Panc1 (cell line): ENCODE results near the gene KCNMA1. TPM values are rescaled to one million over a fixed set of nuclear protein-coding genes. Genes with fewer than 3 reads are reported as not detected.
A peak's percentile ranks its signal among the peaks of the same experiment; 100 is the strongest.

ENCODE experiments used
- ATAC-seq: fragments of 200-7000 bp; cut with Tn5 transposase; 2 replicates; pipeline ENCODE4 v1.9.1; 2020; ENCODE audit warnings: mild to moderate bottlenecking, moderate library complexity
- BruUV-seq: library from RNA; stranded (reverse); fragments of 400-500 nt; replicated peaks from 2 replicates; lab custom pipeline; 2021; lab: Mats Ljungman, UMichigan
- CTCF ChIA-PET: fragments of 300-600 bp; sonication (Branson Sonifier 250); formaldehyde crosslinking; loops from one replicate; lab custom pipeline; 2022; ENCODE audit warnings: antibody characterized with exemption; lab: Charles Lee
- POLR2A ChIA-PET: fragments of 300-600 bp; sonication (Branson Sonifier 250); formaldehyde crosslinking; loops from one replicate; lab custom pipeline; 2022; ENCODE audit warnings: antibody characterized with exemption; lab: Charles Lee
- DNase-seq: peaks from one replicate; pipeline ENCODE4 v3.0.0-alpha.2; 2010; ENCODE audit warnings: low read depth, low spot score
- H3K27ac ChIP-seq: 2 replicates; pipeline ENCODE4 v1.5.1; 2011; ENCODE audit warnings: mild to moderate bottlenecking, low read length, inconsistent platforms
- H3K27me3 ChIP-seq: fragments of 200-500 bp; sonication (Bioruptor generic); 2 replicates; pipeline ENCODE4 v1.6.0; 2014; ENCODE audit warnings: low read length, inconsistent platforms; ENCODE audit not compliant: control insufficient read depth, insufficient read depth
- H3K36me3 ChIP-seq: fragments of 200-500 bp; sonication (Bioruptor generic); 2 replicates; pipeline ENCODE4 v1.5.1; 2014; ENCODE audit warnings: inconsistent platforms, mild to moderate bottlenecking, low read length, moderate library complexity; ENCODE audit not compliant: control insufficient read depth, insufficient read depth
- H3K4me1 ChIP-seq: 2 replicates; pipeline ENCODE4 v1.5.1; 2011; ENCODE audit warnings: inconsistent platforms, mild to moderate bottlenecking, low read length, moderate library complexity; ENCODE audit not compliant: control insufficient read depth, insufficient read depth
- H3K4me3 ChIP-seq, 2 experiments: 2 replicates each; pipeline ENCODE4 v1.5.1; 2011 to 2012; ENCODE audit warnings: low read depth in 2 of 2, low read length in 2 of 2, mild to moderate bottlenecking in 2 of 2, inconsistent platforms in 1 of 2, moderate library complexity in 1 of 2
- H3K9me3 ChIP-seq: fragments of 200-500 bp; sonication (Bioruptor generic); 2 replicates; pipeline ENCODE4 v1.5.1; 2014; ENCODE audit warnings: low read depth, mild to moderate bottlenecking, inconsistent platforms, low read length, moderate library complexity; ENCODE audit not compliant: control insufficient read depth, insufficient read depth
- CTCF ChIP-seq: fragments of 450-650 bp; IDR thresholded peaks from 2 replicates; pipeline ENCODE4 v1.5.1; 2017; ENCODE audit warnings: mild to moderate bottlenecking
- POLR2AphosphoS5 ChIP-seq: IDR thresholded peaks from 2 replicates; pipeline ENCODE4 v1.6.1; 2012; ENCODE audit warnings: mild to moderate bottlenecking, low read depth, low read length, moderate library complexity
- REST ChIP-seq, 2 experiments: IDR thresholded peaks; 2 replicates each; pipeline ENCODE4 v1.6.1; 2011 to 2012; ENCODE audit warnings: low read depth in 2 of 2, control low read depth in 1 of 2, low read length in 1 of 2, mild to moderate bottlenecking in 1 of 2, moderate library complexity in 1 of 2; ENCODE audit not compliant: insufficient read depth in 1 of 2
- SIN3A ChIP-seq: IDR thresholded peaks from 2 replicates; pipeline ENCODE4 v1.6.1; 2012; ENCODE audit warnings: low read depth, mild to moderate bottlenecking, low read length, moderate library complexity, borderline replicate concordance; ENCODE audit not compliant: insufficient read depth
- TCF7L2 ChIP-seq: IDR thresholded peaks from 2 replicates; pipeline ENCODE4 v1.6.1; 2011; ENCODE audit warnings: mild to moderate bottlenecking, low read depth, low read length, inconsistent platforms
- in situ Hi-C: cut with HindIII; loops from 2 replicates; pipeline ENCODE4 v1.10.0; 2016; ENCODE audit warnings: low sequenced_read_pairs, low pct_unique_long_range_greater_than_20kb
- intact Hi-C: fragments of 100-400 bp; cut with micrococcal nuclease; formaldehyde crosslinking; loops from one replicate; pipeline ENCODE4 v1.10.0; 2022; ENCODE audit not compliant: unreplicated experiment
- total RNA-seq: library from RNA; stranded (reverse); gene quantifications from one replicate; pipeline ENCODE4 v1.2.1, GENCODE V29; 2021; ENCODE audit not compliant: unreplicated experiment

KCNMA1 gene
- total RNA-seq, 1 experiment from 2014 or later: 91.9 TPM

GRCh38 chr10:77417359-77417758 lies 220.2 kb downstream of the KCNMA1 start:
- intact Hi-C loops: no loop called here
- BruUV-seq: no TSS peak
- no peak for ATAC-seq

GRCh38 chr10:77416311-77417135 lies 221.1 kb downstream of the KCNMA1 start:
- peak; percentile 64 for DNase-seq
- Histone ChIP-seq H3K4me1 (peaks cover 49% of the 10 kb centered on the region), H3K27ac (peak overlapping the region; percentile 60)

More at GRCh38 chr10:77417359-77417758, 220.2 kb downstream of the KCNMA1 start:
- no peaks in the 10 kb centered on the region for H3K36me3 ChIP-seq
- ChIA-PET CTCF (interaction anchor here (0.7 kb wide), 1 partner anchor 227 kb away, joined by 3 read pairs; no protein-coding TSS in a partner anchor), POLR2A (no interaction called here)
- no peak overlapping the region for H3K4me3 ChIP-seq
- in situ Hi-C loops: no loop called here
- DNase-seq: no peak
- no peaks in the 10 kb centered on the region for H3K27me3 ChIP-seq
- no peaks in the 10 kb centered on the region for H3K9me3 ChIP-seq
- peak overlapping the region; percentile 60 for H3K27ac ChIP-seq
- H3K4me1 ChIP-seq: peaks cover 46% of the 10 kb centered on the region
- TF ChIP-seq TCF7L2 (no peak), REST (IDR thresholded peaks at IDR 0.05; ENCODE audit: insufficient read depth in 1 of 2, low read depth in 2 of 2, low read length in 1 of 2) (no peak), SIN3A (no peak), POLR2AphosphoS5 (no peak), CTCF (no peak)

More at GRCh38 chr10:77416311-77417135, 221.1 kb downstream of the KCNMA1 start:
- H3K9me3 ChIP-seq: no peaks in the 10 kb centered on the region
- in situ Hi-C loops (no loop called here), intact Hi-C loops (no loop called here)
- POLR2A ChIA-PET: no interaction called here
- H3K27me3 ChIP-seq: no peaks in the 10 kb centered on the region
- CTCF ChIA-PET: no interaction called here
- BruUV-seq: no TSS peak
- TF ChIP-seq POLR2AphosphoS5: 0 out of 2 replicates have a peak, but pooled peaks have one; percentile 18
- TF ChIP-seq REST (IDR thresholded peaks at IDR 0.05; ENCODE audit: insufficient read depth in 1 of 2, low read depth in 2 of 2, low read length in 1 of 2): no peak
- H3K36me3 ChIP-seq: no peaks in the 10 kb centered on the region
- no peak overlapping the region for H3K4me3 ChIP-seq
- ATAC-seq: peak; percentile 87
